GM12891 (cell line): Measurements from ENCODE around the gene KRT31.
"Not testable (repeated sequence)": the region's sequence is repeated elsewhere in the genome, so short reads cannot be mapped to it uniquely, and the experiment has no call there.

Source experiments
- DNase-seq: peaks from one replicate; pipeline ENCODE4 v3.0.0; 2011; ENCODE audit warnings: low spot score; ENCODE audit not compliant: insufficient read length
- FAIRE-seq: peaks from 2 replicates; lab custom pipeline; 2011; peaks lifted over from hg19 to GRCh38; lab: Jason Lieb, UNC
- PAX5 ChIP-seq: IDR thresholded peaks from 2 replicates; pipeline ENCODE4 v1.6.1; 2011; ENCODE audit warnings: low read length, moderate library complexity, mild to moderate bottlenecking; ENCODE audit not compliant: insufficient read depth, severe bottlenecking
- POLR2A ChIP-seq: IDR thresholded peaks from 2 replicates; pipeline ENCODE4 v1.6.1; 2011; ENCODE audit warnings: low read depth, low read length, control low read depth
- POLR2AphosphoS5 ChIP-seq: IDR thresholded peaks from 2 replicates; pipeline ENCODE4 v1.6.1; 2011; ENCODE audit warnings: low read depth, low read length, control low read depth
- POU2F2 ChIP-seq: IDR thresholded peaks from 2 replicates; pipeline ENCODE4 v1.6.1; 2011; ENCODE audit warnings: low read depth, mild to moderate bottlenecking, control low read depth, low read length, moderate library complexity
- SPI1 ChIP-seq: IDR thresholded peaks from 2 replicates; pipeline ENCODE4 v1.6.1; 2011; ENCODE audit warnings: low read depth, low read length, control low read depth
- TAF1 ChIP-seq: IDR thresholded peaks from 2 replicates; pipeline ENCODE4 v1.6.1; 2011; ENCODE audit warnings: low read depth, low read length, control low read depth

The KRT31 gene

GRCh38 chr17:41351177-41351576 is 46.2 kb downstream of the KRT31 start:
- DNase-seq (no peak), FAIRE-seq (no peak)
- no peak for TF ChIP-seq PAX5
- TF ChIP-seq POLR2A = no peak
- TF ChIP-seq SPI1 = no peak
- TF ChIP-seq TAF1 = no peak
- no peak for TF ChIP-seq POU2F2
- no peak for TF ChIP-seq POLR2AphosphoS5

- not testable (repeated sequence) for FAIRE-seq
Measured at GRCh38 chr17:41350381-41350878, 47.0 kb downstream of the KRT31 start, which contains the start of gene KRT33A. KRT33A (minus strand) TSS chr17:41350828; CDS start chr17:41350767, 61 bp downstream.

GRCh38 chr17:41347869-41348760 is 49.3 kb downstream of the KRT31 start:
- FAIRE-seq = no peak

More at GRCh38 chr17:41350381-41350878, 47.0 kb downstream of the KRT31 start, which contains the start of gene KRT33A:
- not testable (repeated sequence) for DNase-seq

GRCh38 chr17:41346421-41346820 is 51.0 kb downstream of the KRT31 start:
- not testable (repeated sequence) for DNase-seq, FAIRE-seq

More at GRCh38 chr17:41347869-41348760, 49.3 kb downstream of the KRT31 start:
- TF ChIP-seq POLR2A (no peak), POLR2AphosphoS5 (no peak), PAX5 (no peak), POU2F2 (no peak), SPI1 (no peak), TAF1 (no peak)
- no peak for DNase-seq

GRCh38 chr17:41345992-41346391 is 51.4 kb downstream of the KRT31 start:
- TF ChIP-seq POLR2A (no peak), PAX5 (no peak), SPI1 (no peak), TAF1 (no peak), POLR2AphosphoS5 (no peak), POU2F2 (no peak)
- no peak for DNase-seq
- no peak for FAIRE-seq
